GM18526 (cell line): ENCODE data around the gene APCDD1L.

Experiments used
- POLR2A ChIP-seq: IDR thresholded peaks from 3 replicates; pipeline ENCODE4 v1.6.1; 2011; ENCODE audit not compliant: insufficient read length; ENCODE audit errors: extremely low read depth

APCDD1L gene

DNA sequence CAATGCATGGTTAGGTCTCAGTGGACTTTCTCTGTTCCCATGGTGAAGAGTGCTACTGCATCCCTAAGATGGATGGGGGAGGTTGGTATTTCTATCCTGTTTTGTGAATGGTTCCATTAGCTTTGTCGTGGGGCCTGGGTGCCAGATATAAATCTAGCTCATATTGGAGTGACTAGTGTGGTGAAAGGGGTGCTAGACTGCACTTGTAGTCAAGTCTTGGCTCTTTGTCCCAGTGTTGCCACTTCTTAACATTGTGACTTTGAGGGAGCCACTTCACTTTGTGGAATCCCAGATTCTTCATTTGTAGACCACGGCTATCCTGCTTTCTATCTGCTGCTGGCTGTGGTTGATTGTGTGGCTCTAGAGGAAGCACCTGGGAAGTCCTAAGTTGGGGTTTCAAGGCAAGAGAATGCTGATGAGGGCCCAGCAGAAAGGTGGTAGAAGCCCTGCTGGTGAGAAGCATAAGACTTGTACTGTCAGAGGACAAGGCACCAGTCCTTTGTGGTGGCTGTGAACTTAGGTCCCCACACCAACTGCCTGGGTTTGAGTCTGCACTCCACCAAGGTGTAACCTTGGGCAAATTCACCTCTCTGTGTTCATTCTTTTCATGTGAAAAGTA, 82.1 kb downstream of the APCDD1L start:
- no peak for TF ChIP-seq POLR2A

DNA sequence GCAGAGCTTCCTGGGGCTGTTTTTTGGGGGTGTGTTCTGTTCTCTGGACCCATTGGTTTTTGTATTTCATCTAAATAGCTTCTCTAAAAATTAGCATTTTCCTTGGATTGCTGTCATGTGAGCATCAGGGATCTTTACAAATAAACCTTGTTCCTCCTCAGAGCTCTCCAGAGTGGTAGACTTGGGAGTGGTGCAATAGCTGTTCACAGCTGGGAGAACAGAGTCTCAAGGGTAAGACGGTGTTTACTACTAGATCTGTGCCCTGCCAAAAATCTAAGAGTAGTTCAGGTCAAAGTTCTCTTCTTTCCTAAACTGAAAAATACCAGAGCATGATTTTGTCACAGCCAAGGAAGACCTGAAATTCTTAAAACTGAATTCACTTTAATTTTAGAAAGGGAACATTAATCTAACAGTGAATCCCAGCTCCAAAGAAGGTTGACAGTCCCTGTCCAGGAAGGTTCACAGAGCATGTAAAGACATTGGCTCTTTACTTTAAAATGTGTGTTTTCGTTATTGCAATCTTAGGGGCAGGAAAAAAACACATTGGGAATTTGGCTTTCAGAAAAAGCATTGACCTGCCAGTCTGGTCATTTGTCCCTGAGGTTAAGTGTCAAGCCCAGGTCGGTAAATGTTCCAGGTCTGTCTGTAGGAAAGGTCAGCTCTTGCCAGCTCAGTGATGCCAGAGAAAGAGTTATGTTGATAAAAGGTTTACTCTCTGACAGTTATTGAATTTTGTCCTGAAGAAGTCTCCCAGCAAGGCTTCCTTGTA, 82.8 kb downstream of the APCDD1L start:
- TF ChIP-seq POLR2A = no peak

DNA sequence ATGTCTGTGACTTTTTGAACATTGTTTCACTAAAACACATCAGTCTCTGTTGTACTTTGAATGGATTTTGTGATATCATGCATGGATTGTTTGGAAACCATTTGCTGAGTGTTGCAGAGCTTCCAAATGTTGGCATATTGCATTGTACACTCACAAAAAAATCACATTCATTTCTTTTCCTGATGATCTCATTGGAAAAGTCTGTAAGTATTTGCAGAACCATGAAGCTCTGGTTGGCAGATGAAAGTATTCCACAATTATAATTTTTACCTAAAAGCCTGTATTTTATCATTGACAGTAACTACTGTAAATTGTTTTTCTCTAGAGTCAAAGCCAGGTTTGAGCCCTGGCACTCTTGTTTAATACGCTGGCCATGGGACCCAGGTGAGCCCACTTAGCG, 84.1 kb downstream of the APCDD1L start:
- TF ChIP-seq POLR2A = no peak

DNA sequence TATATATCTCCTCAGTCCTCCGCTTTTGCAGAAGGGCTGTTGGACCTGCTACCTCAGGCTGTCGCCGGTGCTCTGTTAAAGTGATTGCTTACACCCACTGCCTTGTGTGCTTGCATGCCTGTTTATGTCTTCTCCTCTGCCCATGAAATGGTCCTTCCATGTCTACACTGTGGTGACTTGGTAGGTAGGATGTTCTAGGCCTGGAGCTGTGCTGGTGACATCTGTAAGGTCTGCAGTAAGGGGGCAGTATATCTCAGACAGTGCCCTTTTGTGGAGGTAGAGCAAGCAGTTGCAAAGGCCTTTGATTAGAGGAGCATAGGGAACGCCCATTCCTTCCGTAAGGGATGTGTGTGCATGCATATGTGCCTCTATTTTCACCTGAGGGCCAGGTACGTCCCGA, 85.9 kb downstream of the APCDD1L start:
- TF ChIP-seq POLR2A = no peak

DNA sequence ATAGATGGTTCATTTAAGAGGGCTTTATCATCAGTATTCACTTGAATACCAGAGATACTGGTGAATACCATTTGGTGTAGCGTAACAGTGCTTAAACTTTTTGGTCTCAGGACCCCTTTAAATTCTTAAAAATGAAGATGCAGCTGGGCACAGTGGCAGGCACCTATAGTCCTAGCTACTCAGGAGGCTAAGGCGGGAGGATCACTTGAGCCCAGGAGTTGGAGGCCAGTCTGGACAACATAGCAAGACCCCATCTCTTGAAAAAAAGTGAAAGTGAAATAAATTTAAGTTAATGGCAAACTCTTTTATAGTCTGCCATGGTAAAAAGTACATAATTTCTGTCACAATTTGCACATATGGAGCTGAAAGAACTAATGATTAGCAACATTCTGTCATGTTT, 86.8 kb downstream of the APCDD1L start:
- TF ChIP-seq POLR2A = no peak

DNA sequence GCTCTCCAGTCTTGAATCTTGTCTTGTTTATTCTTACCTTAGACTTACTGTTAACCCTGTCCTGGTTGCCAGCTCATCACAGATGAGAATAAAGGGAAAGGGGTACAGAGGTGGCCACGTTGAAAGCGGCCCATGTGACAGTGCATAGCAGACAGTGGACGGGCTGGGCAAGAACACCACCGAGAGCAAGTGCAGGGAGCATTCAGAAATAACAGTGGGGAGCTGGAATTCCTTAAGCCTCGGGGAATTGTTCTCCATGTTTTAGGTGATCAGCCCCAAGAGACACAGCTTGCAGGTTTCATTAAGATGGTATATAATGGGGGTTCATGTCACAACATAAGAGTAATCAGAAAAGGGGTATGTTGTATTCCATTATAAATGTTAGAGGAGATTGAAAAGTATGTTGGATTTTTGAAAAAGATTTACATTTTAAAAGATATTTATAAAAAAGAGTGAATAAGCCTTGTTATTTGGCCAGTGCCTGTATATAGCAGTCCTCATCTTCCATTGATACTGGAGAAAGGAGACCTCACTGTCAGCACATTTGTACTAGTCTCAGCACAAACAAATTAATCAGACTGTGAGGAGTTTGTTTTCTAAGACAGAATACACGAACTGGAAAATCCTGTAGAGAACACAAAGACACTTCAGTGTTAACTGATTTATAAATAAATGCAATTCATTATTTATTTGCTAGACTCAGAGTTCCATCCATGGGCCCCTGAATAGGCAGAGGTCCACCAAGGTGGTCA, 90.8 kb downstream of the APCDD1L start:
- TF ChIP-seq POLR2A = no peak

DNA sequence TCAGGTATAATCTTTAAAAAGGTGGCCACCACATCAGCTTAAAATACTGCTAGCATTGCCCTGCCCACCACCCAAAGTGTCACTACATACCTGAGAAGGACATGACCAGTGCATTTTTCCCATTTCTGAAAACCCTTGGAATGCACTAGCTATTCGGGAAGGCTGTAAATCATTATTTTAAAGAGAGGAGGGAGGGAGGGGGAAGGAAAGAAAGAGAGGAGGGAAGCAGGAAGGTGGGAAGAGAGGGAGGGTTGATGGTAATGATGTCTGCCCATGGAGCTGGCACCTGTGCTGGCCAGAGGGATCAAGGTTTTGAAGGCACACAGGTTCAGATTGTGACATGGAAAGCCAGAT, 93.7 kb downstream of the APCDD1L start:
- no peak for TF ChIP-seq POLR2A

DNA sequence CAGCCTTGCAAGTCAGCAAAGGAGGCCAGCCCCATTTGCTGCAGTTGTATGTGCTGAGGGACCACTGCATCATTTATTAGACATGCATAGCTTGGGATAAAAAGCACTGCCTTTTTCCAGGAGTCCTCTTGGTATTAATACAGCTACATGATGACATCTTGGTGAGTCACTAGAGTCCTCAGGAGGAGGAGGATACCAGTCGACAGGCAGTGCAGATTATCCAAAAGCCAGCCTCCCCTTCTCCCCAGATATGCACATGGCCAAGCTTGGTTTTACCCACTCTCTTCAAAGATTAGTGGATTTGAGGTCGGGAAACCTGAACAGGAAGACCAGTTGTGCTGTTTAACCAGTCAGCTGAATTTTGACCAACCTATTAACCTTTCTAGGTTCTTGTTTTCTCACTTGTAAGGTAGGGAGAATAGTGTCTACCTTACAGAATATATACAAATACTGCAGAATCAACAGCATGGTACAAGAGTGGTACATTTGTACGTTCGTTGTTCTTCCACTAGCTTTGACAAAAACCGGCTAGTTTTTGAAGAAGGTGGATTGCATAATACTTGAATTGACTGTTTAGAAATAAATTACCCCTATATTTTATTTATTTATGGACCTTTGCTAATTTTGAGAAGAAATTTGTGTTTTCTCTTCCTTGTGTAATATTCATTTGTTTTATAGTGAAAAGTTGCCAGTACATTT, 94.3 kb downstream of the APCDD1L start:
- TF ChIP-seq POLR2A = no peak

DNA sequence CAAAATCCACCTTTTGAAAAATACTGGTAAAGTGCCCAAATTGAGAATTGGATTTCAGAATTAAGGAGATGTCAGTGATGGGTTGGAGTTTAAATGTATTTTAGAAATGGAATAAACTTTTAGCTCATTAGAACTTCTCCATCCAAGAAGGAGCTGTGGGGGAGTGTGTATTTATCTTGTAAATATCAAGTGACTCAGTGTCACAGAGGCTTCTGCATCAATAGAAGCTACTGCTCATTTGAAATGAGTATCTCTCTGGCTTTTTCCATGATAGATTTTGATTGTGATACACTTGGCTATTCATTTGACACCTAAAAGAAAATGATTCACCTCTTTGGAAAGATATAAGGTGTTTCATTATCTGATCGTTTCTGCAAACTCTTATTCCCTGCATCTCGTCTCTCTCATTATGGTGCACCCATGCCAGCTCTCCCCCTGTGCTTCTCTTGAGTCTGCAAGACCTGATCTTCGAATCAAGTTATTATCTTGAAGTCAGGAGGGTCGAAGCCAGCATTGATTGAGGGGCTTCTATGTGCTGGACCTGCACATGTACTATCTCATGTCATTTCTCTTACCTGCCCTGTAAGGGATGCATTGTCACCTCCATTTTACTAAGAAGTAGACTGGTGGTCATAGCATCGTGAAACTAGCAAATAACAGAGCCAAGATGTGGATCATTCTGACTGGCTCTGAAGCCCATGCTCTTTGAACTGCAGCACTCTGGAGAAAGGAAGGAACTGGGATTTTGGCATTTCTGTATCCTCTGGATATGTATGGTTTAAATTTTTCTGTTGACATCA, 96.0 kb downstream of the APCDD1L start:
- TF ChIP-seq POLR2A = no peak

DNA sequence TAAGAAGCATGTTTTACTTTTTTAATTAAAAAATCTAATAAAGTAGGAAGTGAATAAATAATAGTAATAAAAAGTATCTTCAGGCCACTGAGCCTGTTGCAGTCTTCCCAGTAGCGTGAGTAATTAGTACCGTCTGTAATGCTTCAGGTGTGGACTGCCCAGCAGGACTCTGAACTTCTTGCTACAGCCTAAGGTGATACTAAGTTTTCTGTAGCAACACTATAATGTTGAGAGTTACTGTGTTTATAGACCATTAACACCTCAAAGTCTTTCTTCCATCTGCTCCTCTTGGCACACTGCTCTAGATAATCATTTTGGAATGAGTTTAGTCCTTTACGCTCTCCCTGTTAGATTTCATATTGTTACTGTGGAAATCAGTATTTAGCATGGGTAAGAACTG, 97.8 kb downstream of the APCDD1L start:
- TF ChIP-seq POLR2A = no peak

DNA sequence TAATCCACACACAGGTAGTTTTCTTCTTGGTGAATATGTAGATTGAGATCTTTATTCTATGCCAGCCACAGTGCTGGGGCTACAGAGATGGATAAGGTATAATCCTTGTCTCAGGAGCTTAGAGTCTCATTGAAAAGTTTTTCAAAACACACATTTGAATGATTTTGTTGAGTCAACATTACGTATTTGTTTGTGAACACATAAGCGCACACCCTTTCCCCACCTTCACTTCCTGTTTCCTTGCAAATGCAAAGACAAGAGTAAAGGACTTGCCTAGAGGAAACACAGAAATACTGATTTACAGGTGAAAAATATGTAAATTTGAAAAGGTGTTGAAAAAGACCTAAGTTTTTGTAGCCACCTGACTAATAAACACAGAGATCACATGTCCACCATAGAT, 98.4 kb downstream of the APCDD1L start:
- no peak for TF ChIP-seq POLR2A

DNA sequence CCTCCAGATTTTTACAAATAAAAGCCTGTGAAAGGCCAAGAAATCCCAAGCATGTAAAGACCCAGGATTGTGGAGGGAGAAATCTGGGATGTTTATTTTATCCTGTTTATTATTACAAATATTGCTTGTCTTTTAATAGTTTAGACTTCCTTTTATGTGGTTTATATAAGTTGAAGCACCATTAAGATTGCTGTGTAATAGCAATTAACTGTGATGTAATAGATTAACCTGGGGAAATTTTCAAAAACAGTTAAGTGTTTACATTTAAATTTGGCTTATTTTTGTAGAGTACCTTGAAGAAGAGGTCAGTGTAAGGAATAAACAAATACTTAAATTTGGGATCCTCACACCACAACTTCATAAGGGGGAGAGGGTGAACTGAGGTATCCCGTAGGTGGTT, 99.1 kb downstream of the APCDD1L start:
- no peak for TF ChIP-seq POLR2A
